RWPE2 (cell line): ENCODE measurements around the gene GRID2.

Source experiments
- ATAC-seq: fragments of 200-7000 bp; cut with Tn5 transposase; 3 replicates; pipeline ENCODE4 v1.9.1; 2021; ENCODE audit warnings: low read depth
- DNase-seq: peaks from one replicate; pipeline ENCODE4 v3.0.0-alpha.2; 2020; ENCODE audit warnings: low spot score
- H3K27ac ChIP-seq: fragments of 450-650 bp; 2 replicates; pipeline ENCODE4 v1.5.1; 2017; ENCODE audit warnings: mild to moderate bottlenecking; ENCODE audit not compliant: poor library complexity, severe bottlenecking
- H3K27me3 ChIP-seq: fragments of 250-450 bp; sonication (Bioruptor Pico); 2 replicates; pipeline ENCODE4 v1.5.1; 2021; ENCODE audit warnings: mild to moderate bottlenecking, moderate library complexity; ENCODE audit not compliant: insufficient read depth, poor library complexity, severe bottlenecking
- H3K36me3 ChIP-seq: fragments of 250-450 bp; sonication (Bioruptor Pico); 2 replicates; pipeline ENCODE4 v1.5.1; 2020; ENCODE audit warnings: low read depth, mild to moderate bottlenecking, moderate library complexity
- H3K4me1 ChIP-seq: fragments of 250-450 bp; sonication (Bioruptor Pico); 2 replicates; pipeline ENCODE4 v1.5.1; 2021; ENCODE audit warnings: mild to moderate bottlenecking, moderate library complexity; ENCODE audit not compliant: insufficient read depth, poor library complexity, severe bottlenecking
- H3K4me3 ChIP-seq: fragments of 250-450 bp; sonication (Bioruptor Pico); 2 replicates; pipeline ENCODE4 v1.5.1; 2021; ENCODE audit warnings: mild to moderate bottlenecking, moderate library complexity; ENCODE audit not compliant: severe bottlenecking
- H3K9me3 ChIP-seq: fragments of 250-450 bp; sonication (Bioruptor Pico); 2 replicates; pipeline ENCODE4 v1.5.1; 2021; ENCODE audit warnings: mild to moderate bottlenecking, moderate library complexity; ENCODE audit not compliant: severe bottlenecking
- TF ChIP-seq, protein P1 (sequence below): fragments of 450-650 bp; IDR thresholded peaks from one replicate; pipeline ENCODE4 v1.5.1; 2017; ENCODE audit warnings: mild to moderate bottlenecking, moderate library complexity; ENCODE audit not compliant: poor library complexity, severe bottlenecking

Gene GRID2

DNA sequence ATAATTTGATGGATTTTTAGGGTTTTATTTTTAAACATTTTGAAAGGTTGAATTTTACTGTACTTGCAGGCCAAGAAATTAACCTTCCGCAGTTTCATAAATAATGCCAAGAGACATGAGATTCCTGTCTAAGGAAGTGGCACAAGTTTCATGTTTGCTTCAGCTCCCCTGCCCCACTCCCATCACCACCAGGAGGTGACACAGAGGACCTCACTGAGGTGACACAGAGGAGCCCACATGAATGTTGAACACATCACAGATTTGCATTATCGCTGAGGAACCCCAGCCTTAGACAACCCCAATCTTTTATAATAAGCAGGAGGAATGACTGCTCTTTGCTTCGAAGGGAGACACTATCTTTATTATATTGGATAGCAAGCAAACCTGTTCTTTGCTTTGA is 1033.4 kb downstream of the GRID2 start:
- Histone ChIP-seq H3K27me3 (no peaks in the 10 kb centered on the region), H3K27ac (no peak overlapping the region), H3K4me3 (no peak overlapping the region), H3K9me3 (no peaks in the 10 kb centered on the region), H3K36me3 (no peaks in the 10 kb centered on the region), H3K4me1 (no peaks in the 10 kb centered on the region)
- DNase-seq: no peak
- no peak for ATAC-seq
- TF ChIP-seq, protein P1, sequence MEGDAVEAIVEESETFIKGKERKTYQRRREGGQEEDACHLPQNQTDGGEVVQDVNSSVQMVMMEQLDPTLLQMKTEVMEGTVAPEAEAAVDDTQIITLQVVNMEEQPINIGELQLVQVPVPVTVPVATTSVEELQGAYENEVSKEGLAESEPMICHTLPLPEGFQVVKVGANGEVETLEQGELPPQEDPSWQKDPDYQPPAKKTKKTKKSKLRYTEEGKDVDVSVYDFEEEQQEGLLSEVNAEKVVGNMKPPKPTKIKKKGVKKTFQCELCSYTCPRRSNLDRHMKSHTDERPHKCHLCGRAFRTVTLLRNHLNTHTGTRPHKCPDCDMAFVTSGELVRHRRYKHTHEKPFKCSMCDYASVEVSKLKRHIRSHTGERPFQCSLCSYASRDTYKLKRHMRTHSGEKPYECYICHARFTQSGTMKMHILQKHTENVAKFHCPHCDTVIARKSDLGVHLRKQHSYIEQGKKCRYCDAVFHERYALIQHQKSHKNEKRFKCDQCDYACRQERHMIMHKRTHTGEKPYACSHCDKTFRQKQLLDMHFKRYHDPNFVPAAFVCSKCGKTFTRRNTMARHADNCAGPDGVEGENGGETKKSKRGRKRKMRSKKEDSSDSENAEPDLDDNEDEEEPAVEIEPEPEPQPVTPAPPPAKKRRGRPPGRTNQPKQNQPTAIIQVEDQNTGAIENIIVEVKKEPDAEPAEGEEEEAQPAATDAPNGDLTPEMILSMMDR: no peak

DNA sequence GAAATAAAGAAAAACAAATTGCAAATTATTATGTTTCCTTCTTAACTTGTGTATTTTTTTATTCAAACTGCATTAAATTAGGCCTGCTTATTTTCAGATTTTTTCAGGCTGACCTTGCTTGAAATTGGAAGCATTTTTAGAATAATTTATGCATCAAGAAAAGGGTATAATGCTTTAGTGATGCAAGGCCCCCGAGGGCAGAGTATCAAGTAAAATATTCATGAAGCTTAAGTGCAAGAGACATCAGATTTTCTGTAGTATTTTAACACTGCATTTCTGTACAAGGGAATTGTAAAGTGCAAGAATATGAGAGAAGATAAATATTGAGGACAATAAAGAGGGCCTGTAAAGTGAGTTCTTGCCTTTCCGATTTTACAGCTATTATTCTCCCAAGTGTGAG is 1039.0 kb downstream of the GRID2 start:
- Histone ChIP-seq H3K27me3 (no peaks in the 10 kb centered on the region), H3K27ac (no peak overlapping the region), H3K9me3 (no peaks in the 10 kb centered on the region), H3K36me3 (no peaks in the 10 kb centered on the region), H3K4me3 (no peak overlapping the region), H3K4me1 (no peaks in the 10 kb centered on the region)
- DNase-seq: no peak
- no peak for ATAC-seq
- TF ChIP-seq, protein P1: no peak

DNA sequence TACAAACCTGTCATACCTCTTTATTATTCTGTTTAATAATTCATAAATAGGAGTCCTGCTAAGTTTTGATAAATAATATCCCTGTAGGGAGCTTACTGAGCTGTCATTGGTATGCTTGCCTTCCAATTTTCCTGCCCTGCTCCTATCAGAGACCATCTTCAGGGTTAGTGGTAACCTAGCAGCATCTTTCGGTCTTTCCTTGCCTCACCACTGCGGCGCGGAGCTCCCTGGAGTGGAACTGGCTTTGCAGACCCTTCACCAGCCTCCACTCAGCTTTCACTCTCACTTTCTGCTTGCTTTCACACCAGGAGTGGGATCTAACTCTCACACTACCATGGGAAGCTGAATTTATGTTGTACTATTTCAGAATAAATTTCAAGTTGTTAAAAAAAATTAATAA is 1043.1 kb downstream of the GRID2 start:
- no peaks in the 10 kb centered on the region for H3K27me3 ChIP-seq
- H3K27ac ChIP-seq: no peak overlapping the region
- H3K36me3 ChIP-seq: no peaks in the 10 kb centered on the region
- no peak overlapping the region for H3K4me3 ChIP-seq
- no peaks in the 10 kb centered on the region for H3K4me1 ChIP-seq
- no peaks in the 10 kb centered on the region for H3K9me3 ChIP-seq
- ATAC-seq (no peak), DNase-seq (no peak)
- TF ChIP-seq, protein P1: no peak

DNA sequence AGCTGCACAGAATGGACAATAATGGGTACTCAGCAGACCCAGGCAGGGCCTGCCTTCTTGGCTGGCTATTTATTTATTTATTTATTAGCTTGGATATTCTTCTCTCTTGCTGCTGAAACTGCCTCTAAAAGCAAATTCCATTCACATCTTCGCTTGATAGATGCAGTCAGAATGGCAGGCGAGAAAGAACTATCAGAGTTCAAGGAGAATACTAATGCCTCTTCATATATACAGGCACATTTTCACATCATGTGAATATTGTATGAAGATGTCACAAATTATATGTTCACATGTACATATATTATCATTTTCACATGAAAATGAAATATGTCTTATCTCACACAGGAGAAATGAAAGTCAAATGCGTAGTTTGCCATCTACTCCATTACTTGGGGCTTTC is 1045.1 kb downstream of the GRID2 start:
- Histone ChIP-seq H3K36me3 (no peaks in the 10 kb centered on the region), H3K4me3 (no peak overlapping the region), H3K27me3 (no peaks in the 10 kb centered on the region), H3K27ac (no peak overlapping the region), H3K4me1 (no peaks in the 10 kb centered on the region), H3K9me3 (no peaks in the 10 kb centered on the region)
- DNase-seq: no peak
- TF ChIP-seq, protein P1: no peak
- no peak for ATAC-seq

DNA sequence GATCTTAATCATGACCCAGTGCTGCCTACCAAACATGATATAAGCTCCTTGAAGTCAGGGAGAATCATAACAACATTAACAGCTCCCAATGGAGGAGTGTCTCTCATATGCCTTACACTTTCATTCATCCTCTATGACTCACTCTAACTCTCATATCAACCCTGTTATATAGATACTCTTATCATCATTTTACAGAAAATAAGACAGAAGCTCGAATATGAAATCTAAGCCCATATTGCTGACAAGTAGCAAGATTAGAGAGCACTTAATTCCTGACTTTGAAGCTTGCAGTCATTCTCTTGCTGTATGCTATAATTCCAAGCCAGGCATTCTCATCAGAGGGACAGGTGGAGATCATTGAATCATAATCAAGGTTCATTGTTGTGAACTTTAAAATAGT is 1048.1 kb downstream of the GRID2 start:
- TF ChIP-seq, protein P1: no peak
- Histone ChIP-seq H3K4me1 (no peaks in the 10 kb centered on the region), H3K27ac (no peak overlapping the region), H3K9me3 (no peaks in the 10 kb centered on the region), H3K36me3 (no peaks in the 10 kb centered on the region), H3K4me3 (no peak overlapping the region), H3K27me3 (no peaks in the 10 kb centered on the region)
- ATAC-seq: no peak
- DNase-seq: no peak
